IPS-20b (cell line): Measurements from ENCODE around the gene PTMS.

Experiments
- H3K27ac ChIP-seq: one replicate; pipeline ENCODE4 v1.5.1; 2013; ENCODE audit warnings: low read length
- H3K27me3 ChIP-seq: 2 replicates; pipeline ENCODE4 v1.6.1; 2013; ENCODE audit warnings: mild to moderate bottlenecking, low read length, inconsistent platforms; ENCODE audit not compliant: insufficient read depth
- H3K36me3 ChIP-seq: 2 replicates; pipeline ENCODE4 v1.6.1; 2013; ENCODE audit warnings: low read depth, mild to moderate bottlenecking, inconsistent platforms, low read length, moderate library complexity; ENCODE audit not compliant: insufficient read depth
- H3K4me1 ChIP-seq: 2 replicates; pipeline ENCODE4 v1.6.1; 2013; ENCODE audit warnings: mild to moderate bottlenecking, control low read depth, inconsistent platforms, low read length, moderate library complexity; ENCODE audit not compliant: insufficient read depth
- H3K4me3 ChIP-seq: 2 replicates; pipeline ENCODE4 v1.5.1; 2013; ENCODE audit warnings: mild to moderate bottlenecking, low read length, inconsistent platforms
- H3K9ac ChIP-seq: 2 replicates; pipeline ENCODE4 v1.6.1; 2013; ENCODE audit warnings: low read depth, mild to moderate bottlenecking, inconsistent platforms, low read length, moderate library complexity
- H3K9me3 ChIP-seq: 2 replicates; pipeline ENCODE4 v1.6.1; 2013; ENCODE audit warnings: mild to moderate bottlenecking, low read depth, low read length, inconsistent platforms; ENCODE audit not compliant: insufficient read depth

PTMS gene

GRCh38 chr12:6753772-6754356 is 12.3 kb upstream of the PTMS start:
- Histone ChIP-seq H3K9ac (peak overlapping the region; percentile 93; the same call in 1 of the 2 replicates), H3K9me3 (no peaks in the 10 kb centered on the region), H3K36me3 (peaks cover 32% of the 10 kb centered on the region), H3K4me1 (peaks cover 7% of the 10 kb centered on the region; the same call in 1 of the 2 replicates), H3K27ac (no peak overlapping the region), H3K27me3 (no peaks in the 10 kb centered on the region), H3K4me3 (peak overlapping the region; percentile 44; the same call in 1 of the 2 replicates)

GRCh38 chr12:6754411-6754810 is 11.8 kb upstream of the PTMS start:
- H3K27me3 ChIP-seq, result no peaks in the 10 kb centered on the region
- no peak overlapping the region for H3K4me3 ChIP-seq
- H3K36me3 ChIP-seq, result peaks cover 27% of the 10 kb centered on the region
- peak overlapping the region; percentile 93; the same call in 1 of the 2 replicates for H3K9ac ChIP-seq
- H3K27ac ChIP-seq, result no peak overlapping the region
- H3K9me3 ChIP-seq, result no peaks in the 10 kb centered on the region
- H3K4me1 ChIP-seq, result peaks cover 7% of the 10 kb centered on the region; the same call in 1 of the 2 replicates

GRCh38 chr12:6757028-6757690 is 9.0 kb upstream of the PTMS start:
- no peak overlapping the region for H3K4me3 ChIP-seq
- no peaks in the 10 kb centered on the region for H3K9me3 ChIP-seq
- no peak overlapping the region for H3K27ac ChIP-seq
- H3K27me3 ChIP-seq, result no peaks in the 10 kb centered on the region
- no peaks in the 10 kb centered on the region for H3K36me3 ChIP-seq
- H3K9ac ChIP-seq, result no peak overlapping the region
- H3K4me1 ChIP-seq, result peaks cover 7% of the 10 kb centered on the region; the same call in 1 of the 2 replicates

GRCh38 chr12:6758506-6759095 is 7.6 kb upstream of the PTMS start:
- H3K27ac ChIP-seq, result no peak overlapping the region
- H3K4me1 ChIP-seq, result peaks cover 11% of the 10 kb centered on the region; the same call in 1 of the 2 replicates
- no peaks in the 10 kb centered on the region for H3K9me3 ChIP-seq
- no peaks in the 10 kb centered on the region for H3K27me3 ChIP-seq
- no peak overlapping the region for H3K9ac ChIP-seq
- no peak overlapping the region for H3K4me3 ChIP-seq
- no peaks in the 10 kb centered on the region for H3K36me3 ChIP-seq

- no peak overlapping the region for H3K27ac ChIP-seq
- H3K4me3 ChIP-seq, result no peak overlapping the region
- no peaks in the 10 kb centered on the region for H3K27me3 ChIP-seq
- no peak overlapping the region for H3K9ac ChIP-seq
- no peaks in the 10 kb centered on the region for H3K36me3 ChIP-seq
- no peaks in the 10 kb centered on the region for H3K9me3 ChIP-seq
- peaks cover 8% of the 10 kb centered on the region; the same call in 1 of the 2 replicates for H3K4me1 ChIP-seq
These were observed 6.4 kb upstream of the PTMS start for GRCh38 chr12:6759741-6760140.

- Histone ChIP-seq H3K27me3 (no peaks in the 10 kb centered on the region), H3K4me1 (peaks cover 17% of the 10 kb centered on the region; the same call in 1 of the 2 replicates), H3K4me3 (peak overlapping the region; percentile 46; the same call in 1 of the 2 replicates), H3K27ac (peak overlapping the region; percentile 73), H3K9me3 (no peaks in the 10 kb centered on the region), H3K36me3 (no peaks in the 10 kb centered on the region), H3K9ac (peak overlapping the region; percentile 74; the same call in 1 of the 2 replicates)
These were observed 2.8 kb upstream of the PTMS start for GRCh38 chr12:6763380-6763779.

- peaks cover 25% of the 10 kb centered on the region; the same call in 1 of the 2 replicates for H3K4me1 ChIP-seq
- no peaks in the 10 kb centered on the region for H3K9me3 ChIP-seq
- H3K27ac ChIP-seq, result peak overlapping the region; percentile 73
- H3K27me3 ChIP-seq, result no peaks in the 10 kb centered on the region
- peak overlapping the region; percentile 74; the same call in 1 of the 2 replicates for H3K4me3 ChIP-seq
- H3K9ac ChIP-seq, result peak overlapping the region; percentile 74; the same call in 1 of the 2 replicates
- H3K36me3 ChIP-seq, result peaks cover under 1% of the 10 kb centered on the region; the same call in 1 of the 2 replicates
These were observed 1.9 kb upstream of the PTMS start for GRCh38 chr12:6764011-6764828.

GRCh38 chr12:6765048-6765633 is 1.0 kb upstream of the PTMS start:
- Histone ChIP-seq H3K27ac (peak overlapping the region; percentile 52), H3K27me3 (no peaks in the 10 kb centered on the region), H3K4me1 (peaks cover 30% of the 10 kb centered on the region; the same call in 1 of the 2 replicates), H3K9ac (peak overlapping the region; percentile 69; the same call in 1 of the 2 replicates), H3K4me3 (peak overlapping the region; percentile 74), H3K36me3 (peaks cover 10% of the 10 kb centered on the region), H3K9me3 (no peaks in the 10 kb centered on the region)

GRCh38 chr12:6766651-6767349 is 637 bp downstream of the PTMS start:
- H3K4me3 ChIP-seq, result peak overlapping the region; percentile 98
- H3K27ac ChIP-seq, result no peak overlapping the region
- H3K4me1 ChIP-seq, result peaks cover 32% of the 10 kb centered on the region; the same call in 1 of the 2 replicates
- peak overlapping the region; percentile 90; the same call in 1 of the 2 replicates for H3K9ac ChIP-seq
- no peaks in the 10 kb centered on the region for H3K9me3 ChIP-seq
- H3K36me3 ChIP-seq, result peaks cover 26% of the 10 kb centered on the region
- peaks cover 7% of the 10 kb centered on the region for H3K27me3 ChIP-seq

- peaks cover 26% of the 10 kb centered on the region for H3K36me3 ChIP-seq
- no peaks in the 10 kb centered on the region for H3K9me3 ChIP-seq
- H3K4me3 ChIP-seq, result peak overlapping the region; percentile 98
- H3K9ac ChIP-seq, result peak overlapping the region; percentile 90
- H3K27ac ChIP-seq, result peak overlapping the region; percentile 81
- H3K4me1 ChIP-seq, result peaks cover 34% of the 10 kb centered on the region; the same call in 1 of the 2 replicates
- peaks cover 16% of the 10 kb centered on the region for H3K27me3 ChIP-seq
These were observed 1.5 kb downstream of the PTMS start for GRCh38 chr12:6767353-6768319.
